ENCODE results near the gene UTP11. TPM values are rescaled to one million over a fixed set of nuclear protein-coding genes. Genes with fewer than 3 reads are reported as not detected.

UTP11 gene
- total RNA-seq, 4 donors from 2014 or later: 32.1 to 48.5 (median 39.5) TPM

- no peaks in the 10 kb centered on the region for H3K9me3 ChIP-seq
- H3K4me1 ChIP-seq: peaks cover 14% of the 10 kb centered on the region
- no peak for DNase-seq (ENCODE audit: low spot score in 2 of 2)
- no peak overlapping the region for H3K4me3 ChIP-seq
- TF ChIP-seq POLR2A (IDR thresholded peaks at IDR 0.05): no peak
- TF ChIP-seq CTCF (IDR thresholded peaks at IDR 0.05): no peak
- no peak for TF ChIP-seq POLR2AphosphoS5 (IDR thresholded peaks at IDR 0.05)
- TF ChIP-seq EP300 (IDR thresholded peaks at IDR 0.05): no peak
- 87% methylated on average over 2 of the region's 2 CpGs for WGBS
- peaks cover 81% of the 10 kb centered on the region for H3K36me3 ChIP-seq
- no peak overlapping the region for H3K27ac ChIP-seq
- H3K27me3 ChIP-seq: no peaks in the 10 kb centered on the region
Observed at GRCh38 chr1:38020396-38020795, 7.9 kb downstream of the UTP11 start.

- Histone ChIP-seq H3K36me3 (peaks cover 75% of the 10 kb centered on the region), H3K9me3 (no peaks in the 10 kb centered on the region), H3K27me3 (no peaks in the 10 kb centered on the region), H3K4me1 (peaks cover 20% of the 10 kb centered on the region), H3K27ac (no peak overlapping the region), H3K4me3 (no peak overlapping the region)
- DNase-seq (ENCODE audit: low spot score in 2 of 2): no peak
- TF ChIP-seq POLR2A (IDR thresholded peaks at IDR 0.05) (no peak), EP300 (IDR thresholded peaks at IDR 0.05) (no peak), POLR2AphosphoS5 (IDR thresholded peaks at IDR 0.05) (no peak), CTCF (IDR thresholded peaks at IDR 0.05) (no peak)
- 94% methylated on average over 5 of the region's 5 CpGs for WGBS
Observed at GRCh38 chr1:38021969-38022368, 9.4 kb downstream of the UTP11 start.

GRCh38 chr1:38022810-38023209, 10.3 kb downstream of the UTP11 start:
- H3K36me3 ChIP-seq: peaks cover 66% of the 10 kb centered on the region
- no peak for DNase-seq (ENCODE audit: low spot score in 2 of 2)
- no peaks in the 10 kb centered on the region for H3K9me3 ChIP-seq
- no peak overlapping the region for H3K4me3 ChIP-seq
- TF ChIP-seq POLR2A (IDR thresholded peaks at IDR 0.05) (no peak), POLR2AphosphoS5 (IDR thresholded peaks at IDR 0.05) (no peak), EP300 (IDR thresholded peaks at IDR 0.05) (no peak)
- peaks cover 27% of the 10 kb centered on the region for H3K4me1 ChIP-seq
- no peaks in the 10 kb centered on the region for H3K27me3 ChIP-seq
- 93% methylated on average over 3 of the region's 3 CpGs for WGBS
- no peak overlapping the region for H3K27ac ChIP-seq

GRCh38 chr1:38025233-38025632, 12.7 kb downstream of the UTP11 start:
- WGBS: 80% methylated on average over 2 of the region's 2 CpGs

GRCh38 chr1:38025664-38026063, 13.1 kb downstream of the UTP11 start:
- 61% methylated on average over 5 of the region's 6 CpGs for WGBS
- H3K4me1 ChIP-seq: peaks cover 56% of the 10 kb centered on the region
- H3K27ac ChIP-seq: peak overlapping the region; percentile 33
- no peaks in the 10 kb centered on the region for H3K27me3 ChIP-seq
- no peak overlapping the region for H3K4me3 ChIP-seq
- H3K36me3 ChIP-seq: peaks cover 48% of the 10 kb centered on the region
- no peak for DNase-seq (ENCODE audit: low spot score in 2 of 2)
- no peaks in the 10 kb centered on the region for H3K9me3 ChIP-seq
- TF ChIP-seq CTCF (IDR thresholded peaks at IDR 0.05): no peak
- no peak for TF ChIP-seq POLR2AphosphoS5 (IDR thresholded peaks at IDR 0.05)
- no peak for TF ChIP-seq EP300 (IDR thresholded peaks at IDR 0.05)
- TF ChIP-seq POLR2A (IDR thresholded peaks at IDR 0.05): no peak

More at GRCh38 chr1:38025233-38025632, 12.7 kb downstream of the UTP11 start:
- H3K27me3 ChIP-seq: no peaks in the 10 kb centered on the region
- peaks cover 50% of the 10 kb centered on the region for H3K36me3 ChIP-seq
- H3K4me3 ChIP-seq: no peak overlapping the region
- TF ChIP-seq EP300 (IDR thresholded peaks at IDR 0.05): no peak
- no peak for TF ChIP-seq POLR2A (IDR thresholded peaks at IDR 0.05)
- H3K9me3 ChIP-seq: no peaks in the 10 kb centered on the region
- peak overlapping the region; percentile 33 for H3K27ac ChIP-seq
- H3K4me1 ChIP-seq: peaks cover 52% of the 10 kb centered on the region
- DNase-seq (ENCODE audit: low spot score in 2 of 2): no peak

GRCh38 chr1:38026592-38027200, 14.2 kb downstream of the UTP11 start:
- no peak for DNase-seq (ENCODE audit: low spot score in 2 of 2)
- peaks cover 37% of the 10 kb centered on the region for H3K36me3 ChIP-seq

More at GRCh38 chr1:38026592-38027200, 14.2 kb downstream of the UTP11 start:
- Histone ChIP-seq H3K27me3 (no peaks in the 10 kb centered on the region), H3K4me3 (no peak overlapping the region), H3K9me3 (no peaks in the 10 kb centered on the region), H3K4me1 (peaks cover 64% of the 10 kb centered on the region), H3K27ac (peak overlapping the region; percentile 9)
- TF ChIP-seq CTCF (IDR thresholded peaks at IDR 0.05) (peak; percentile 37 to 57), POLR2AphosphoS5 (IDR thresholded peaks at IDR 0.05) (no peak), POLR2A (IDR thresholded peaks at IDR 0.05) (no peak)
- WGBS: 52% methylated on average over 8 of the region's 8 CpGs
